ENCODE results near the gene METTL9.

Gene METTL9

GRCh38 chr16:21608639-21609328, 9.4 kb downstream of the METTL9 start:
- TF ChIP-seq SIN3A (IDR thresholded peaks at IDR 0.05; ENCODE audit: borderline replicate concordance, insufficient read depth, low read length): no peak
- no peak for TF ChIP-seq REST (IDR thresholded peaks at IDR 0.05; ENCODE audit: insufficient read depth in 1 of 2, low read depth in 2 of 2, low read length in 2 of 2)
- no peak for TF ChIP-seq TAF1 (IDR thresholded peaks at IDR 0.05; ENCODE audit: borderline replicate concordance, insufficient read depth, low read length)
- TF ChIP-seq POLR2AphosphoS5 (IDR thresholded peaks at IDR 0.05; ENCODE audit: low read depth, low read length): no peak
- no peak for TF ChIP-seq FOXP2 (optimal IDR thresholded peaks at IDR 0.05; ENCODE audit: borderline replicate concordance, extremely low read depth, extremely low read length, insufficient read depth)

- no peak for TF ChIP-seq POLR2AphosphoS5 (IDR thresholded peaks at IDR 0.05; ENCODE audit: low read depth, low read length)
- no peak for TF ChIP-seq TAF1 (IDR thresholded peaks at IDR 0.05; ENCODE audit: borderline replicate concordance, insufficient read depth, low read length)
- TF ChIP-seq FOXP2 (optimal IDR thresholded peaks at IDR 0.05; ENCODE audit: borderline replicate concordance, extremely low read depth, extremely low read length, insufficient read depth): no peak
- TF ChIP-seq REST (IDR thresholded peaks at IDR 0.05; ENCODE audit: insufficient read depth in 1 of 2, low read depth in 2 of 2, low read length in 2 of 2): no peak
- no peak for TF ChIP-seq SIN3A (IDR thresholded peaks at IDR 0.05; ENCODE audit: borderline replicate concordance, insufficient read depth, low read length)
Measured at GRCh38 chr16:21610006-21610544, 10.7 kb downstream of the METTL9 start.

- TF ChIP-seq SIN3A (IDR thresholded peaks at IDR 0.05; ENCODE audit: borderline replicate concordance, insufficient read depth, low read length) (no peak), FOXP2 (optimal IDR thresholded peaks at IDR 0.05; ENCODE audit: borderline replicate concordance, extremely low read depth, extremely low read length, insufficient read depth) (no peak), TAF1 (IDR thresholded peaks at IDR 0.05; ENCODE audit: borderline replicate concordance, insufficient read depth, low read length) (no peak), REST (IDR thresholded peaks at IDR 0.05; ENCODE audit: insufficient read depth in 1 of 2, low read depth in 2 of 2, low read length in 2 of 2) (no peak), POLR2AphosphoS5 (IDR thresholded peaks at IDR 0.05; ENCODE audit: low read depth, low read length) (no peak)
Measured at GRCh38 chr16:21610766-21611165, 11.4 kb downstream of the METTL9 start.

- TF ChIP-seq FOXP2 (optimal IDR thresholded peaks at IDR 0.05; ENCODE audit: borderline replicate concordance, extremely low read depth, extremely low read length, insufficient read depth): no peak
- TF ChIP-seq REST (IDR thresholded peaks at IDR 0.05; ENCODE audit: insufficient read depth in 1 of 2, low read depth in 2 of 2, low read length in 2 of 2): no peak
Measured at GRCh38 chr16:21611198-21611555, 11.8 kb downstream of the METTL9 start.

All from PFSK-1 (cell line).